ENCODE measurements around the gene TMSB15B. TPM values are rescaled to one million over a fixed set of nuclear protein-coding genes. Genes with fewer than 3 reads are reported as not detected.
"Not testable (repeated sequence)": the region's sequence is repeated elsewhere in the genome, so short reads cannot be mapped to it uniquely, and the experiment has no call there.

The TMSB15B gene
- total RNA-seq, 1 donor: 4.0 TPM

GRCh38 chrX:103919270-103919637 lies 43.2 kb upstream of the TMSB15B start:
- TF ChIP-seq, protein P1, sequence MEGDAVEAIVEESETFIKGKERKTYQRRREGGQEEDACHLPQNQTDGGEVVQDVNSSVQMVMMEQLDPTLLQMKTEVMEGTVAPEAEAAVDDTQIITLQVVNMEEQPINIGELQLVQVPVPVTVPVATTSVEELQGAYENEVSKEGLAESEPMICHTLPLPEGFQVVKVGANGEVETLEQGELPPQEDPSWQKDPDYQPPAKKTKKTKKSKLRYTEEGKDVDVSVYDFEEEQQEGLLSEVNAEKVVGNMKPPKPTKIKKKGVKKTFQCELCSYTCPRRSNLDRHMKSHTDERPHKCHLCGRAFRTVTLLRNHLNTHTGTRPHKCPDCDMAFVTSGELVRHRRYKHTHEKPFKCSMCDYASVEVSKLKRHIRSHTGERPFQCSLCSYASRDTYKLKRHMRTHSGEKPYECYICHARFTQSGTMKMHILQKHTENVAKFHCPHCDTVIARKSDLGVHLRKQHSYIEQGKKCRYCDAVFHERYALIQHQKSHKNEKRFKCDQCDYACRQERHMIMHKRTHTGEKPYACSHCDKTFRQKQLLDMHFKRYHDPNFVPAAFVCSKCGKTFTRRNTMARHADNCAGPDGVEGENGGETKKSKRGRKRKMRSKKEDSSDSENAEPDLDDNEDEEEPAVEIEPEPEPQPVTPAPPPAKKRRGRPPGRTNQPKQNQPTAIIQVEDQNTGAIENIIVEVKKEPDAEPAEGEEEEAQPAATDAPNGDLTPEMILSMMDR (IDR thresholded peaks at IDR 0.05; ENCODE audit: extremely low read depth, low read depth, low read length): peak; percentile 41
- DNase-seq (ENCODE audit: insufficient read length, low spot score, missing footprints): peak; percentile 63
- Histone ChIP-seq H3K4me1 (ENCODE audit: insufficient read depth, low read length) (no peaks in the 10 kb centered on the region), H3K4me3 (ENCODE audit: insufficient read depth, low read length) (peak overlapping the region; percentile 75), H2AFZ (ENCODE audit: low read length) (peak overlapping the region; percentile 94), H3K36me3 (ENCODE audit: insufficient read depth, low read length) (no peaks in the 10 kb centered on the region), H3K27ac (ENCODE audit: low read depth, low read length) (peak overlapping the region; percentile 37), H4K20me1 (ENCODE audit: insufficient read depth, low read length) (no peaks in the 10 kb centered on the region), H3K27me3 (ENCODE audit: insufficient read depth, low read length) (peaks cover 3% of the 10 kb centered on the region), H3K4me2 (ENCODE audit: insufficient read depth, low read length) (peak overlapping the region; percentile 85), H3K79me2 (ENCODE audit: insufficient read depth, low read length) (no peaks in the 10 kb centered on the region), H3K9me3 (ENCODE audit: low read depth, low read length) (no peaks in the 10 kb centered on the region)

DNA sequence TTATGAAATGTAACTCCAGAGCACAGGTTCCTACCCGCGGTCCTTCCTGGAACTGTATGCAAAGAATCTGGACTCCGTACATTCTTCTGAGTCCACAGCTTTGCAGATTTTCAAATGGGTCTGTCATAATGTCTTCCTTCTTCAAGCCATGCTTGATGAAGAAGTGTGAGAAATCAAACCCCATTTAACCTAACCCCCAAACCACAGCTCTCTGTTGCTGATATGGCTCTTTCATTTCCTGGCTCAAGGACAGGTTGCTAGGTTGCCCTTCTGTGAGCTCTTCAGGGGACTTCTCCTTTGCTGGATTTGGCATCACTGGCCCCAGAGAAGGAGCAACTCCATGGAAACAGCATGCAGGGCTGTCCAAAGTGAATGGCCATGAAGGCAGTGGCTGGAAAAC lies 41.9 kb upstream of the TMSB15B start:
- not testable (repeated sequence) for H2AFZ ChIP-seq (ENCODE audit: low read length); H3K4me3 ChIP-seq (ENCODE audit: insufficient read depth, low read length); DNase-seq (ENCODE audit: insufficient read length, low spot score, missing footprints); H3K4me2 ChIP-seq (ENCODE audit: insufficient read depth, low read length); H3K36me3 ChIP-seq (ENCODE audit: insufficient read depth, low read length); H3K79me2 ChIP-seq (ENCODE audit: insufficient read depth, low read length); H3K9me3 ChIP-seq (ENCODE audit: low read depth, low read length); H3K27ac ChIP-seq (ENCODE audit: low read depth, low read length); H3K27me3 ChIP-seq (ENCODE audit: insufficient read depth, low read length); H3K4me1 ChIP-seq (ENCODE audit: insufficient read depth, low read length); H4K20me1 ChIP-seq (ENCODE audit: insufficient read depth, low read length)

GRCh38 chrX:103927030-103927429 lies 35.4 kb upstream of the TMSB15B start:
- Histone ChIP-seq H3K4me1 (ENCODE audit: insufficient read depth, low read length) (no peaks in the 10 kb centered on the region), H3K79me2 (ENCODE audit: insufficient read depth, low read length) (no peaks in the 10 kb centered on the region), H3K27ac (ENCODE audit: low read depth, low read length) (no peak overlapping the region)

GRCh38 chrX:103927633-103928032 lies 34.8 kb upstream of the TMSB15B start:
- Histone ChIP-seq H3K4me3 (ENCODE audit: insufficient read depth, low read length) (no peak overlapping the region), H3K36me3 (ENCODE audit: insufficient read depth, low read length) (no peaks in the 10 kb centered on the region), H4K20me1 (ENCODE audit: insufficient read depth, low read length) (peaks cover 2% of the 10 kb centered on the region), H3K27ac (ENCODE audit: low read depth, low read length) (no peak overlapping the region), H3K9me3 (ENCODE audit: low read depth, low read length) (no peaks in the 10 kb centered on the region), H3K27me3 (ENCODE audit: insufficient read depth, low read length) (peaks cover 3% of the 10 kb centered on the region), H2AFZ (ENCODE audit: low read length) (no peak overlapping the region), H3K79me2 (ENCODE audit: insufficient read depth, low read length) (no peaks in the 10 kb centered on the region), H3K4me2 (ENCODE audit: insufficient read depth, low read length) (no peak overlapping the region), H3K4me1 (ENCODE audit: insufficient read depth, low read length) (no peaks in the 10 kb centered on the region)
- no peak for DNase-seq (ENCODE audit: insufficient read length, low spot score, missing footprints)
- TF ChIP-seq, protein P1 (IDR thresholded peaks at IDR 0.05; ENCODE audit: extremely low read depth, low read depth, low read length): no peak

More at GRCh38 chrX:103927030-103927429, 35.4 kb upstream of the TMSB15B start:
- Histone ChIP-seq H3K36me3 (ENCODE audit: insufficient read depth, low read length) (no peaks in the 10 kb centered on the region), H3K4me2 (ENCODE audit: insufficient read depth, low read length) (no peak overlapping the region), H4K20me1 (ENCODE audit: insufficient read depth, low read length) (peaks cover 2% of the 10 kb centered on the region), H3K27me3 (ENCODE audit: insufficient read depth, low read length) (peaks cover 3% of the 10 kb centered on the region), H3K9me3 (ENCODE audit: low read depth, low read length) (no peaks in the 10 kb centered on the region), H3K4me3 (ENCODE audit: insufficient read depth, low read length) (no peak overlapping the region), H2AFZ (ENCODE audit: low read length) (no peak overlapping the region)
- TF ChIP-seq, protein P1 (IDR thresholded peaks at IDR 0.05; ENCODE audit: extremely low read depth, low read depth, low read length): no peak
- no peak for DNase-seq (ENCODE audit: insufficient read length, low spot score, missing footprints)

Data from osteoblast (primary cell).